ENCODE measurements around the gene BUD13.

DNA sequence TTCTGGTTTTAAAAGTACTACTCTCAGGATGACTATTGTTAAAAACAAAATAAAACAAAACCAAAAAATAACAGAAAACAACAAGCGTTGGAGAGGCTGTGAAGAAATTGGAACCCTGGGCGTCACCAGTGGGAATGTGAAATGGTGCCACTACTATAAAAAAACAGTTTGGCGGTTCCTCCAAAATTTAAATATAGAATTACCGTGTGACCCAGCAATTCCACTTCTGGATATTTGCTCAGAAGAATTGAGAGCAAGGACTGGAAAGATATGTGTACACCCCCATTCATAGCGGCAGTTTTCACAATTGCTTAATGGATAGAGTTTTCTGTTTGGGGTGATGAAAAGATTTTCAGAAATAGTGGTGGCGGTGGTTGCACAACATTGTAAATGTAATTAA is 41.7 kb upstream of the BUD13 start:
- TF ChIP-seq, protein P1, sequence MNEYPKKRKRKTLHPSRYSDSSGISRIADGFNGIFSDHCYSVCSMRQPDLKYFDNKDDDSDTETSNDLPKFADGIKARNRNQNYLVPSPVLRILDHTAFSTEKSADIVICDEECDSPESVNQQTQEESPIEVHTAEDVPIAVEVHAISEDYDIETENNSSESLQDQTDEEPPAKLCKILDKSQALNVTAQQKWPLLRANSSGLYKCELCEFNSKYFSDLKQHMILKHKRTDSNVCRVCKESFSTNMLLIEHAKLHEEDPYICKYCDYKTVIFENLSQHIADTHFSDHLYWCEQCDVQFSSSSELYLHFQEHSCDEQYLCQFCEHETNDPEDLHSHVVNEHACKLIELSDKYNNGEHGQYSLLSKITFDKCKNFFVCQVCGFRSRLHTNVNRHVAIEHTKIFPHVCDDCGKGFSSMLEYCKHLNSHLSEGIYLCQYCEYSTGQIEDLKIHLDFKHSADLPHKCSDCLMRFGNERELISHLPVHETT (tag by site-specific recombination; IDR thresholded peaks at IDR 0.05): no peak
- TF ChIP-seq, protein P2, sequence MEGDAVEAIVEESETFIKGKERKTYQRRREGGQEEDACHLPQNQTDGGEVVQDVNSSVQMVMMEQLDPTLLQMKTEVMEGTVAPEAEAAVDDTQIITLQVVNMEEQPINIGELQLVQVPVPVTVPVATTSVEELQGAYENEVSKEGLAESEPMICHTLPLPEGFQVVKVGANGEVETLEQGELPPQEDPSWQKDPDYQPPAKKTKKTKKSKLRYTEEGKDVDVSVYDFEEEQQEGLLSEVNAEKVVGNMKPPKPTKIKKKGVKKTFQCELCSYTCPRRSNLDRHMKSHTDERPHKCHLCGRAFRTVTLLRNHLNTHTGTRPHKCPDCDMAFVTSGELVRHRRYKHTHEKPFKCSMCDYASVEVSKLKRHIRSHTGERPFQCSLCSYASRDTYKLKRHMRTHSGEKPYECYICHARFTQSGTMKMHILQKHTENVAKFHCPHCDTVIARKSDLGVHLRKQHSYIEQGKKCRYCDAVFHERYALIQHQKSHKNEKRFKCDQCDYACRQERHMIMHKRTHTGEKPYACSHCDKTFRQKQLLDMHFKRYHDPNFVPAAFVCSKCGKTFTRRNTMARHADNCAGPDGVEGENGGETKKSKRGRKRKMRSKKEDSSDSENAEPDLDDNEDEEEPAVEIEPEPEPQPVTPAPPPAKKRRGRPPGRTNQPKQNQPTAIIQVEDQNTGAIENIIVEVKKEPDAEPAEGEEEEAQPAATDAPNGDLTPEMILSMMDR (tag by site-specific recombination; IDR thresholded peaks at IDR 0.05): no peak
- TF ChIP-seq REPIN1 (tag by site-specific recombination; IDR thresholded peaks at IDR 0.05; ENCODE audit: low read depth): no peak
- no peak for TF ChIP-seq ZFP3 (tag by site-specific recombination; IDR thresholded peaks at IDR 0.05; ENCODE audit: low read depth)
- no peak for TF ChIP-seq ZNF791 (tag by site-specific recombination; IDR thresholded peaks at IDR 0.05)
